Caco-2 (cell line): ENCODE measurements around the gene ITGA5. TPM values are rescaled to one million over a fixed set of nuclear protein-coding genes. Genes with fewer than 3 reads are reported as not detected.

Experiments used
- BruUV-seq: library from RNA; stranded (reverse); fragments of 400-500 nt; replicated peaks from 2 replicates; lab custom pipeline; 2021; lab: Mats Ljungman, UMichigan
- CTCF ChIA-PET: fragments of 300-600 bp; sonication (Branson Sonifier 250); formaldehyde crosslinking; loops from one replicate; lab custom pipeline; 2022; ENCODE audit warnings: antibody characterized with exemption; lab: Charles Lee
- POLR2A ChIA-PET: fragments of 300-600 bp; sonication (Branson Sonifier 250); formaldehyde crosslinking; loops from one replicate; lab custom pipeline; 2022; ENCODE audit warnings: antibody characterized with exemption; lab: Charles Lee
- DNase-seq, 2 experiments: peaks; one replicate each; pipeline versions ENCODE4 v3.0.0 to v3.0.0-alpha.2; 2020 to 2022
- H3K27me3 ChIP-seq: replicated peaks from 2 replicates; pipeline ENCODE4 v1.6.0; 2011; ENCODE audit warnings: low read length; ENCODE audit not compliant: control insufficient read depth, insufficient read depth
- H3K36me3 ChIP-seq: 2 replicates; pipeline ENCODE4 v1.5.1; 2011; ENCODE audit warnings: low read length; ENCODE audit not compliant: control insufficient read depth, insufficient read depth
- H3K4me1 ChIP-seq: fragments of 250-450 bp; sonication (Bioruptor Pico); 2 replicates; pipeline ENCODE4 v1.5.1; 2020; ENCODE audit warnings: mild to moderate bottlenecking
- H3K4me3 ChIP-seq: 2 replicates; pipeline ENCODE4 v1.5.1; 2011; ENCODE audit warnings: low read depth, mild to moderate bottlenecking, control low read depth, low read length
- H3K9me3 ChIP-seq: fragments of 250-450 bp; sonication (Bioruptor Pico); 2 replicates; pipeline ENCODE4 v1.5.1; 2020; ENCODE audit warnings: mild to moderate bottlenecking, moderate library complexity
- H3K27ac Mint-ChIP-seq: one replicate; pipeline ENCODE4 v1.8.0; 2022; ENCODE audit warnings: mixed read lengths; ENCODE audit not compliant: unreplicated experiment
- H3K27me3 Mint-ChIP-seq: one replicate; pipeline ENCODE4 v1.8.0; 2022; ENCODE audit warnings: mixed read lengths; ENCODE audit not compliant: insufficient read depth, unreplicated experiment
- H3K36me3 Mint-ChIP-seq: one replicate; pipeline ENCODE4 v1.8.0; 2022; ENCODE audit warnings: mild to moderate bottlenecking, mixed read lengths; ENCODE audit not compliant: insufficient read depth, unreplicated experiment
- H3K4me1 Mint-ChIP-seq: one replicate; pipeline ENCODE4 v1.8.0; 2022; ENCODE audit warnings: low read depth, mixed read lengths; ENCODE audit not compliant: unreplicated experiment
- H3K4me3 Mint-ChIP-seq: one replicate; pipeline ENCODE4 v1.8.0; 2022; ENCODE audit warnings: mild to moderate bottlenecking, moderate library complexity, mixed read lengths; ENCODE audit not compliant: unreplicated experiment
- H3K9me3 Mint-ChIP-seq: one replicate; pipeline ENCODE4 v1.8.0; 2022; ENCODE audit warnings: mixed read lengths; ENCODE audit not compliant: unreplicated experiment
- CTCF ChIP-seq, 2 experiments: fragments of 200-600 bp in 1 of 2; IDR thresholded peaks; 1 replicate in 1 of 2; 2 replicates in 1 of 2; pipeline versions ENCODE4 v1.5.1 to v1.8.0; 2011 to 2022; ENCODE audit warnings: antibody characterized with exemption in 1 of 2, control low read depth in 1 of 2, inconsistent platforms in 1 of 2, low read depth in 1 of 2, low read length in 1 of 2, mild to moderate bottlenecking in 1 of 2, moderate library complexity in 1 of 2; ENCODE audit not compliant: insufficient read depth in 1 of 2, severe bottlenecking in 1 of 2, unreplicated experiment in 1 of 2
- intact Hi-C: fragments of 100-400 bp; cut with micrococcal nuclease; formaldehyde crosslinking; loops from one replicate; pipeline ENCODE4 v1.10.0; 2022; ENCODE audit not compliant: unreplicated experiment
- total RNA-seq: library from RNA; stranded (reverse); gene quantifications from 2 replicates; pipeline ENCODE4 v1.2.3, GENCODE V29; 2022

Gene ITGA5
- total RNA-seq, 1 experiment from 2014 or later = 17.3 TPM

- Mint-ChIP-seq H3K27me3 (no peaks in the 10 kb centered on the region), H3K4me3 (no peak overlapping the region), H3K27ac (no peak overlapping the region), H3K4me1 (peaks cover 3% of the 10 kb centered on the region), H3K9me3 (no peaks in the 10 kb centered on the region), H3K36me3 (peaks cover under 1% of the 10 kb centered on the region)
- Histone ChIP-seq H3K4me3 (no peak overlapping the region), H3K9me3 (no peaks in the 10 kb centered on the region), H3K4me1 (peaks cover 4% of the 10 kb centered on the region; the same call in 1 of the 2 replicates), H3K36me3 (no peaks in the 10 kb centered on the region), H3K27me3 (no peaks in the 10 kb centered on the region)
- TF ChIP-seq CTCF (IDR thresholded peaks at IDR 0.05; ENCODE audit: insufficient read depth in 1 of 2, low read depth in 1 of 2, low read length in 1 of 2, severe bottlenecking in 1 of 2, unreplicated experiment in 1 of 2) = no peak
- intact Hi-C loops = no loop called here
- BruUV-seq = no TSS peak
- POLR2A ChIA-PET = no interaction called here
- DNase-seq = no peak
- CTCF ChIA-PET = interaction anchor here (5.4 kb wide), 1 partner anchor 38 kb away, joined by 142 read pairs; no protein-coding TSS in a partner anchor
Observed at GRCh38 chr12:54437243-54437642, 18.2 kb upstream of the ITGA5 start.

GRCh38 chr12:54432815-54433164 lies 13.7 kb upstream of the ITGA5 start:
- H3K27ac Mint-ChIP-seq = no peak overlapping the region
- CTCF ChIA-PET = interaction anchor here (0.6 to 1.5 kb wide), 2 partner anchors 33 to 54 kb away, joined by 3 to 5 read pairs; no protein-coding TSS in a partner anchor
- Histone ChIP-seq H3K36me3 (no peaks in the 10 kb centered on the region), H3K4me1 (peaks cover 7% of the 10 kb centered on the region; the same call in 1 of the 2 replicates), H3K9me3 (no peaks in the 10 kb centered on the region), H3K27me3 (no peaks in the 10 kb centered on the region), H3K4me3 (no peak overlapping the region)
- BruUV-seq = no TSS peak
- H3K4me1 Mint-ChIP-seq = peaks cover 10% of the 10 kb centered on the region
- DNase-seq = no peak
- POLR2A ChIA-PET = no interaction called here
- no peaks in the 10 kb centered on the region for H3K9me3 Mint-ChIP-seq
- no peaks in the 10 kb centered on the region for H3K27me3 Mint-ChIP-seq
- no peak overlapping the region for H3K4me3 Mint-ChIP-seq
- intact Hi-C loops = no loop called here
- H3K36me3 Mint-ChIP-seq = peaks cover 6% of the 10 kb centered on the region
- TF ChIP-seq CTCF (IDR thresholded peaks at IDR 0.05; ENCODE audit: insufficient read depth in 1 of 2, low read depth in 1 of 2, low read length in 1 of 2, severe bottlenecking in 1 of 2, unreplicated experiment in 1 of 2) = no peak

GRCh38 chr12:54431911-54432814 lies 13.1 kb upstream of the ITGA5 start:
- Histone ChIP-seq H3K27me3 (no peaks in the 10 kb centered on the region), H3K9me3 (no peaks in the 10 kb centered on the region), H3K4me3 (no peak overlapping the region), H3K36me3 (no peaks in the 10 kb centered on the region), H3K4me1 (peaks cover 7% of the 10 kb centered on the region; the same call in 1 of the 2 replicates)
- BruUV-seq = no TSS peak
- no peak overlapping the region for H3K27ac Mint-ChIP-seq
- peaks cover 10% of the 10 kb centered on the region for H3K4me1 Mint-ChIP-seq
- no peaks in the 10 kb centered on the region for H3K9me3 Mint-ChIP-seq
- H3K4me3 Mint-ChIP-seq = no peak overlapping the region
- no peaks in the 10 kb centered on the region for H3K27me3 Mint-ChIP-seq
- ChIA-PET CTCF (interaction anchor here (0.6 to 1.0 kb wide), 2 partner anchors 33 to 53 kb away, joined by 3 to 4 read pairs; no protein-coding TSS in a partner anchor), POLR2A (no interaction called here)
- intact Hi-C loops = no loop called here
- no peak for DNase-seq
- peaks cover 6% of the 10 kb centered on the region for H3K36me3 Mint-ChIP-seq
- TF ChIP-seq CTCF (IDR thresholded peaks at IDR 0.05; ENCODE audit: insufficient read depth in 1 of 2, low read depth in 1 of 2, low read length in 1 of 2, severe bottlenecking in 1 of 2, unreplicated experiment in 1 of 2) = no peak
